ENCODE measurements around the gene PHF21B.
"Not testable (repeated sequence)": the region's sequence is repeated elsewhere in the genome, so short reads cannot be mapped to it uniquely, and the experiment has no call there.

DNA sequence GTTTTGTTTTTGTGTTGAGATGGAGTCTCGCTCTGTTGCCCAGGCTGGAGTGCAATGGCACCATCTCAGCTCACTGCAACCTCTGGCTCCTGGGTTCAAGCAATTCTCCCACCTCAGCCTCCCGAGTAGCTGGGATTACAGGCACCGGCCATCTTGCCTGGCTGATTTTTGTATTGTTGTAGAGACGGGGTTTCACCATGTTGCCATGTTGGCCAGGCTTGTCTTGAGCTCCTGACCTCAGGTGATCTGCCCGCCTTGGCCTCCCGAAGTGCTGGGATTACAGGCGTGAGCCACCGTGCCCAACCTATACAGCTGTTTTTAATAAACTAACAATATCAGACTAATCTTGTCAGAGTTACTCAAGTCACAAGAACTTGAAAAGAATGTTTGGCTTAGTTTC, 155.2 kb downstream of the PHF21B start:
- TF ChIP-seq, protein P1, sequence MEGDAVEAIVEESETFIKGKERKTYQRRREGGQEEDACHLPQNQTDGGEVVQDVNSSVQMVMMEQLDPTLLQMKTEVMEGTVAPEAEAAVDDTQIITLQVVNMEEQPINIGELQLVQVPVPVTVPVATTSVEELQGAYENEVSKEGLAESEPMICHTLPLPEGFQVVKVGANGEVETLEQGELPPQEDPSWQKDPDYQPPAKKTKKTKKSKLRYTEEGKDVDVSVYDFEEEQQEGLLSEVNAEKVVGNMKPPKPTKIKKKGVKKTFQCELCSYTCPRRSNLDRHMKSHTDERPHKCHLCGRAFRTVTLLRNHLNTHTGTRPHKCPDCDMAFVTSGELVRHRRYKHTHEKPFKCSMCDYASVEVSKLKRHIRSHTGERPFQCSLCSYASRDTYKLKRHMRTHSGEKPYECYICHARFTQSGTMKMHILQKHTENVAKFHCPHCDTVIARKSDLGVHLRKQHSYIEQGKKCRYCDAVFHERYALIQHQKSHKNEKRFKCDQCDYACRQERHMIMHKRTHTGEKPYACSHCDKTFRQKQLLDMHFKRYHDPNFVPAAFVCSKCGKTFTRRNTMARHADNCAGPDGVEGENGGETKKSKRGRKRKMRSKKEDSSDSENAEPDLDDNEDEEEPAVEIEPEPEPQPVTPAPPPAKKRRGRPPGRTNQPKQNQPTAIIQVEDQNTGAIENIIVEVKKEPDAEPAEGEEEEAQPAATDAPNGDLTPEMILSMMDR (IDR thresholded peaks at IDR 0.05; ENCODE audit: extremely low read depth in 1 of 2, insufficient read depth in 1 of 2, low read depth in 1 of 2, low read length in 2 of 2), result not testable (repeated sequence)
- TF ChIP-seq POLR2A (IDR thresholded peaks at IDR 0.05; ENCODE audit: low read depth, low read length), result not testable (repeated sequence)
